GM12801 (cell line): Measurements from ENCODE around the gene ATP5F1B.

Experiments
- CTCF ChIP-seq: IDR thresholded peaks from one replicate; pipeline ENCODE4 v1.5.1; 2011; ENCODE audit warnings: control low read depth; ENCODE audit not compliant: insufficient read length; ENCODE audit errors: extremely low read depth

The ATP5F1B gene

GRCh38 chr12:56645717-56646446, at the start of gene ATP5F1B:
Gene ATP5F1B, minus strand, starts transcription at chr12:56645984. Its CDS starts 21 bp downstream, at chr12:56645963.
- TF ChIP-seq CTCF = no peak

- no peak for TF ChIP-seq CTCF
These were observed 48.4 kb upstream of the ATP5F1B start for GRCh38 chr12:56694161-56694560.

DNA sequence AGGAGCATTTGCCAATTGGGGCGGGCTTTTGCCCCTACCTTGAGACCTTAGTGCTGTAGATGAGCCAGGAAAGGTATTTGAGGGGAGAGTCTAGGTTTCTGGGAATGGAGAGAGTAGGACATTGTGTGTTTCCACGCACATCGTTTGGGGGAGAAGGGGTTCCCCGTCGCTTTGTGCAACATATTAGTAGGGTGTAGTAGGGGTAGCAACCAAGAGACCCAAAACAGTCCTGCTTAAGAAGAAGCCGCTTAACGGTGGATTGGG, 43.0 kb upstream of the ATP5F1B start:
- no peak for TF ChIP-seq CTCF

DNA sequence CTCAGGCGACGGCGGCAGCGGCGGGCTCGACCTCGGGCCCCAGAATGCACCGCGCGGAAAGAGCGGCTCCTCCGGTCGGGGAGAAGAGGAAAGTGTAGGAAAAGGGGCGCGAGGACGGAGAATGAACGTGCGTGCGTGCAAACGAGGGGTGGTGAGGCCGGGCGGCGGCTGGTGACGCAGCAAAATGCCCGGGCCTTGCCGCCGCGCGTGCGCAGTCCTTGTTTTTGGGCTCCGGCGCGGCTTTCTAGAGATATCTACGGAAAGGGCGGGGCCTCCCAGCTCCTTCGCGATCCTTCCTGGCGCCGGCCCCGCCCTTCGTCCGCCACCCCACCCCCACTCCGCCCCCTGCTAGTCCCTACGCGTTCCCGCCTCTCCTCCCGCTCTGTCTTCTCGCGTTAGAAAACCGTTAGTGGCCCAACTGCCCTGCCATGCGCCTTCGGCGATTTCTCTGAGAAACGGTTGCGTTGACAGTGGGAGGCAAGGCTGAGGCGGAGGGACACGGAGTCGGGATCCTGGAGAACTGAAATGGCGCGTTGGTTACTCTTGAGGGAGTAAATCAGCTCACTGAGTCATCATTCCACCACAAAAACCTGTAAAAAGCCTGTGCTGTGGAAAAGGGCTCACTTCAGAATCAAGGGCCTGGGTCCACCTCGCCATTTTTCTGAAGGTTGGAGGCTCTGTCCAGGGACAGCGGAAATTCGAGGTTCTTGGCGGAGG, 42.5 kb upstream of the ATP5F1B start, which contains the start of gene PTGES3:
PTGES3 (minus strand) TSS at position 156 of the 717 bp plus-strand sequence. CDS start 285 bp downstream, outside the sequence.
- no peak for TF ChIP-seq CTCF

- TF ChIP-seq CTCF = no peak
These were observed 41.7 kb upstream of the ATP5F1B start for GRCh38 chr12:56687223-56688128.

DNA sequence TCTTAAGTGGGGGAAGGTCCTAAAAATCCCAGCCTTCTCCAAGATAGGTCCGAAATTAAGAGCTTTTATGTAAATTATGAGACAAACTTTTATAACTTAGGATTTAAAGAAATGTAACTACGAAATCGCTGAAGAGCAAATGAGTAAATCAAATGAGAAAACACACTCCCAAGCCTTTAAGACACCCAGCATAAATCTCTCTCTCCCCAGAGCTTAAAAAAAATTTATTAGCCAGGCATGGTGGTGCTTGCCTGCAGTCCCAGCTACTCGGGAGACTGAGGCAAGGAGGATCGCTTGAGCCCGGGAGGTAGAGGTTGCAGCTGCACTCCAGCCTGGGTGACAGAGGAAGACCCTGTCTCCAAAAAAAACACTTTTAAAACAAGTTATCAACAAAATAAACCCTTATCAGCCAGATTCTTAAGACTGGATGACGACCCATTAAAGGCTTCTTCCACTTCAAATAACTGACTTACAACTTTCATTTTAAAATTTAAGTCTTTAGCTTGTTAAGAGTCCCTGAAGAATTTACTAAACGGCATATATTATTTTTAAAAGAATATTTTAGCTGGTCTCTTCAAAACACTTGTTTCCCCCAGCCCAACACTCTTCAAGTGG, 39.1 kb upstream of the ATP5F1B start:
- no peak for TF ChIP-seq CTCF

GRCh38 chr12:56682323-56682722, 36.5 kb upstream of the ATP5F1B start:
- TF ChIP-seq CTCF = no peak
